H1 (cell line): ENCODE measurements around the gene GALNT18. TPM values are rescaled to one million over a fixed set of nuclear protein-coding genes. Genes with fewer than 3 reads are reported as not detected.

Experiments
- CTCF ChIA-PET: fragments of 300-600 bp; sonication (Branson Sonifier 250); formaldehyde crosslinking; loops from one replicate; lab custom pipeline; 2021; ENCODE audit not compliant: partially characterized antibody; lab: Charles Lee
- POLR2A ChIA-PET: fragments of 300-600 bp; sonication (Branson Sonifier 250); formaldehyde crosslinking; loops from one replicate; lab custom pipeline; 2021; ENCODE audit warnings: inconsistent platforms; ENCODE audit not compliant: partially characterized antibody; lab: Charles Lee
- DNase-seq, 2 experiments: peaks; one replicate each; pipeline versions ENCODE4 v3.0.0 to v3.0.0-alpha.2; 2010 to 2022; ENCODE audit warnings: low spot score in 2 of 2, low read depth in 1 of 2, mixed read lengths in 1 of 2
- FAIRE-seq: peaks from 2 replicates; lab custom pipeline; 2011; peaks lifted over from hg19 to GRCh38; lab: Jason Lieb, UNC
- H2AFZ ChIP-seq: 2 replicates; pipeline ENCODE4 v1.8.1; 2012; ENCODE audit warnings: low read length, inconsistent platforms
- H2AK5ac ChIP-seq: 2 replicates; pipeline ENCODE4 v1.6.1; 2013; ENCODE audit warnings: low read depth, low read length
- H2BK120ac ChIP-seq: replicated peaks from 2 replicates; pipeline ENCODE3; 2013; ENCODE audit warnings: low read depth, low read length, inconsistent platforms
- H2BK12ac ChIP-seq: 2 replicates; pipeline ENCODE4 v1.6.1; 2013; ENCODE audit warnings: low read depth, low read length
- H2BK15ac ChIP-seq: 2 replicates; pipeline ENCODE4 v1.6.1; 2013; ENCODE audit warnings: low read length
- H2BK20ac ChIP-seq: 2 replicates; pipeline ENCODE4 v1.6.1; 2013; ENCODE audit warnings: low read length
- H2BK5ac ChIP-seq: 2 replicates; pipeline ENCODE4 v1.6.1; 2013; ENCODE audit warnings: low read depth, low read length
- H3K14ac ChIP-seq: 2 replicates; pipeline ENCODE4 v1.6.1; 2013; ENCODE audit warnings: inconsistent platforms; ENCODE audit not compliant: insufficient read length
- H3K18ac ChIP-seq: 2 replicates; pipeline ENCODE4 v1.6.1; 2013; ENCODE audit warnings: low read length; ENCODE audit errors: extremely low read depth
- H3K23ac ChIP-seq: 2 replicates; pipeline ENCODE4 v1.6.1; 2013; ENCODE audit warnings: inconsistent platforms; ENCODE audit not compliant: insufficient read length
- H3K23me2 ChIP-seq: 2 replicates; pipeline ENCODE4 v1.6.1; 2013; ENCODE audit warnings: low read depth, low read length
- H3K27ac ChIP-seq: 2 replicates; pipeline ENCODE4 v1.6.1; 2011; ENCODE audit warnings: low read depth, low read length, inconsistent platforms
- H3K27me3 ChIP-seq, 4 experiments: replicated peaks in 1 of 4; 1 replicate in 1 of 4; 2 replicates in 3 of 4; pipeline versions ENCODE4 v1.6.1 to v1.8.1; 2011 to 2013; ENCODE audit warnings: low read length in 3 of 4, mild to moderate bottlenecking in 3 of 4, inconsistent platforms in 2 of 4, mixed read lengths in 2 of 4, moderate library complexity in 1 of 4; ENCODE audit not compliant: control insufficient read depth in 3 of 4, insufficient read depth in 3 of 4; ENCODE audit errors: extremely low read depth in 1 of 4
- H3K36me3 ChIP-seq, 4 experiments: 2 replicates each; pipeline versions ENCODE4 v1.6.1 to v1.8.1; 2011 to 2013; ENCODE audit warnings: mild to moderate bottlenecking in 4 of 4, low read length in 3 of 4, moderate library complexity in 2 of 4, control low read depth in 1 of 4, inconsistent platforms in 1 of 4; ENCODE audit not compliant: insufficient read depth in 4 of 4, control insufficient read depth in 2 of 4
- H3K4ac ChIP-seq: replicated peaks from 2 replicates; pipeline ENCODE3; 2013; ENCODE audit warnings: low read length, low read depth, mixed read lengths, inconsistent platforms; ENCODE audit not compliant: insufficient read length
- H3K4me1 ChIP-seq, 4 experiments: replicated peaks in 1 of 4; 1 replicate in 1 of 4; 2 replicates in 3 of 4; pipeline versions ENCODE4 v1.6.1 to v1.8.1; 2011 to 2013; ENCODE audit warnings: low read length in 3 of 4, inconsistent platforms in 2 of 4, mixed read lengths in 1 of 4; ENCODE audit not compliant: insufficient read depth in 4 of 4, control insufficient read depth in 3 of 4
- H3K4me2 ChIP-seq, 2 experiments: 2 replicates each; pipeline versions ENCODE4 v1.6.1 to v1.8.1; 2011 to 2013; ENCODE audit warnings: low read depth in 2 of 2, low read length in 2 of 2, control low read depth in 1 of 2, inconsistent platforms in 1 of 2, mild to moderate bottlenecking in 1 of 2; ENCODE audit not compliant: insufficient read depth in 1 of 2
- H3K4me3 ChIP-seq, 4 experiments: fragments of 200-600, 300-600 bp in 1 of 4; sonication (generic), shearing (Covaris generic), sonication (Bioruptor Twin) in 1 of 4; 2 replicates each; pipeline versions ENCODE4 v1.5.1 to v1.8.1; 2011 to 2016; ENCODE audit warnings: low read length in 4 of 4, low read depth in 3 of 4, control low read depth in 2 of 4, inconsistent platforms in 2 of 4, mild to moderate bottlenecking in 2 of 4, mixed read lengths in 1 of 4, moderate library complexity in 1 of 4; ENCODE audit not compliant: insufficient read depth in 2 of 4; ENCODE audit errors: extremely low read depth in 1 of 4
- H3K56ac ChIP-seq: replicated peaks from 2 replicates; pipeline ENCODE3; 2013; ENCODE audit warnings: low read depth, mild to moderate bottlenecking, mixed read lengths, low read length, inconsistent platforms; ENCODE audit not compliant: insufficient read length
- H3K79me1 ChIP-seq: 2 replicates; pipeline ENCODE4 v1.6.1; 2013; ENCODE audit warnings: low read depth, low read length, control low read depth
- H3K79me2 ChIP-seq, 2 experiments: 2 replicates each; pipeline versions ENCODE4 v1.6.1 to v1.8.1; 2012 to 2013; ENCODE audit warnings: low read length in 2 of 2, mild to moderate bottlenecking in 2 of 2, inconsistent platforms in 1 of 2; ENCODE audit not compliant: insufficient read depth in 2 of 2, control insufficient read depth in 1 of 2
- H3K9ac ChIP-seq, 4 experiments: replicated peaks in 1 of 4; 1 replicate in 1 of 4; 2 replicates in 3 of 4; pipeline versions ENCODE4 v1.6.1 to v1.8.1; 2011 to 2013; ENCODE audit warnings: low read depth in 3 of 4, low read length in 3 of 4, control low read depth in 2 of 4, mild to moderate bottlenecking in 2 of 4, moderate library complexity in 2 of 4, inconsistent platforms in 1 of 4; ENCODE audit errors: extremely low read depth in 1 of 4
- H3K9me3 ChIP-seq, 2 experiments: 2 replicates each; pipeline versions ENCODE4 v1.6.1 to v1.8.1; 2012 to 2013; ENCODE audit warnings: mild to moderate bottlenecking in 2 of 2, moderate library complexity in 2 of 2, control low read depth in 1 of 2, inconsistent platforms in 1 of 2, low read depth in 1 of 2, low read length in 1 of 2, mixed read lengths in 1 of 2; ENCODE audit not compliant: insufficient read depth in 2 of 2
- H4K20me1 ChIP-seq, 2 experiments: replicated peaks in 1 of 2; 2 replicates each; pipeline versions ENCODE3 to v1.8.1; 2011 to 2013; ENCODE audit warnings: inconsistent platforms in 2 of 2, low read length in 2 of 2, mild to moderate bottlenecking in 1 of 2; ENCODE audit not compliant: insufficient read depth in 2 of 2, control insufficient read depth in 1 of 2
- H4K5ac ChIP-seq: 2 replicates; pipeline ENCODE4 v1.6.1; 2013; ENCODE audit warnings: low read length, low read depth, mixed read lengths, inconsistent platforms; ENCODE audit not compliant: insufficient read length
- H4K8ac ChIP-seq: 2 replicates; pipeline ENCODE4 v1.8.0; 2013; ENCODE audit warnings: mild to moderate bottlenecking, moderate library complexity, low read length, inconsistent platforms; ENCODE audit not compliant: insufficient read depth; ENCODE audit errors: extremely low read depth
- H4K91ac ChIP-seq: replicated peaks from 2 replicates; pipeline ENCODE3; 2013; ENCODE audit warnings: low read length, mixed read lengths, inconsistent platforms; ENCODE audit not compliant: insufficient read length
- BACH1 ChIP-seq: IDR thresholded peaks from 2 replicates; pipeline ENCODE4 v1.6.1; 2012; ENCODE audit warnings: low read length, improper control_type of control experiment
- CBX5 ChIP-seq: fragments of 300-800, 300-1000 bp; sonication (generic); IDR thresholded peaks from 2 replicates; pipeline ENCODE4 v1.7.1; 2016; ENCODE audit warnings: antibody characterized with exemption, low read length, low read depth
- CBX8 ChIP-seq: fragments of 300-800, 300-1000 bp; sonication (generic); IDR thresholded peaks from 2 replicates; pipeline ENCODE4 v1.7.1; 2016; ENCODE audit warnings: low read depth, low read length, borderline replicate concordance
- CREB1 ChIP-seq: IDR thresholded peaks from 2 replicates; pipeline ENCODE4 v1.6.1; 2012; ENCODE audit warnings: inconsistent platforms
- CTCF ChIP-seq, 3 experiments: IDR thresholded peaks; 1 replicate in 2 of 3; 2 replicates in 1 of 3; pipeline versions ENCODE4 v1.5.1 to v1.6.1; 2011; ENCODE audit warnings: low read length in 3 of 3, mild to moderate bottlenecking in 3 of 3, inconsistent platforms in 2 of 3, low read depth in 1 of 3, moderate library complexity in 1 of 3; ENCODE audit not compliant: insufficient read depth in 1 of 3; ENCODE audit errors: control extremely low read depth in 1 of 3
- FOSL1 ChIP-seq: IDR thresholded peaks from 2 replicates; pipeline ENCODE4 v1.6.1; 2011; ENCODE audit warnings: mild to moderate bottlenecking, low read depth, low read length, moderate library complexity; ENCODE audit not compliant: insufficient read depth
- HDAC2 ChIP-seq, 2 experiments: fragments of 300-600 bp in 1 of 2; sonication (generic) in 1 of 2; IDR thresholded peaks; 2 replicates each; pipeline ENCODE4 v1.6.1; 2011 to 2012; ENCODE audit warnings: low read depth in 2 of 2, low read length in 2 of 2, mild to moderate bottlenecking in 2 of 2, moderate library complexity in 2 of 2, borderline replicate concordance in 1 of 2, inconsistent platforms in 1 of 2
- TAF7 ChIP-seq: optimal IDR thresholded peaks from 2 replicates; pipeline ENCODE3; 2011; ENCODE audit warnings: low read depth, mild to moderate bottlenecking, inconsistent platforms, low read length, moderate library complexity, borderline replicate concordance
- TCF12 ChIP-seq: IDR thresholded peaks from 2 replicates; pipeline ENCODE4 v1.6.1; 2011; ENCODE audit warnings: low read depth, mild to moderate bottlenecking, low read length
- TEAD4 ChIP-seq: IDR thresholded peaks from 2 replicates; pipeline ENCODE4 v1.6.1; 2012; ENCODE audit warnings: low read depth, low read length, inconsistent platforms, mixed read lengths
- USF2 ChIP-seq: IDR thresholded peaks from 2 replicates; pipeline ENCODE4 v1.6.1; 2011; ENCODE audit warnings: low read length, improper control_type of control experiment
- WGBS, 2 experiments: shearing (Covaris generic) in 1 of 2; methylation state at CpG; one replicate each; pipeline versions ENCODE4 v1.1.6 to v1.1.7; 2013 to 2015; ENCODE audit warnings: low lambda C conversion rate in 2 of 2, mixed read lengths in 2 of 2, inconsistent platforms in 1 of 2, low coverage in 1 of 2, missing lambda C conversion rate in 1 of 2; ENCODE audit not compliant: insufficient replicate concordance in 2 of 2, insufficient coverage in 1 of 2, insufficient read length in 1 of 2; ENCODE audit errors: extremely low coverage in 1 of 2, missing lambda C conversion rate in 1 of 2; 5-methylcytosine and 5-hydroxymethylcytosine counted together
- polyA plus RNA-seq, 7 experiments: library from polyadenylated mRNA; depleted of rRNA in 3 of 7; stranded (reverse) in 5 of 7; unstranded in 2 of 7; fragments of >200 nt in 5 of 7; fragments of 200-250 nt in 2 of 7; gene quantifications; 1 replicate in 5 of 7; 2 replicates in 1 of 7; 4 replicates in 1 of 7; pipeline versions ENCODE4 v1.2.1 to v1.2.3, GENCODE V29; 2011 to 2013; ENCODE audit warnings: missing spikeins in 2 of 7, mixed read lengths in 2 of 7
- total RNA-seq: library from RNA; stranded (reverse); fragmentation: NEBNext Ultra II Directional; extraction: Animal tissue kit (Norgen Biotek cat#: 25700); gene quantifications from 2 replicates; pipeline ENCODE4 v1.2.1, GENCODE V29; 2021

GALNT18 gene
- total and polyA plus RNA-seq, 2 of the 8 experiments (the other 6 are each of a cell fraction or from before 2014, with no cell fraction given) = 6.0 to 9.4 TPM

- Histone ChIP-seq H3K9ac (no peak overlapping the region), H3K14ac (no peak overlapping the region), H3K4me2 (no peak overlapping the region), H3K36me3 (no peaks in the 10 kb centered on the region), H3K56ac (no peak overlapping the region), H2BK120ac (no peak overlapping the region), H2BK12ac (no peak overlapping the region), H4K8ac (no peak overlapping the region), H3K4me3 (no peak overlapping the region), H3K23ac (no peak overlapping the region), H3K9me3 (no peaks in the 10 kb centered on the region), H2AK5ac (no peak overlapping the region), H2BK5ac (no peak overlapping the region; the same call in 1 of the 2 replicates), H3K79me2 (no peaks in the 10 kb centered on the region), H2BK20ac (no peak overlapping the region), H4K20me1 (no peaks in the 10 kb centered on the region), H3K23me2 (no peaks in the 10 kb centered on the region), H2AFZ (no peak overlapping the region), H4K5ac (no peak overlapping the region), H3K18ac (no peak overlapping the region), H3K27ac (no peak overlapping the region), H3K4ac (peak overlapping the region; percentile 15), H3K4me1 (no peaks in the 10 kb centered on the region; a peak in 1 of 7 replicates), H4K91ac (no peak overlapping the region), H3K79me1 (no peaks in the 10 kb centered on the region), H2BK15ac (no peak overlapping the region), H3K27me3 (no peaks in the 10 kb centered on the region)
- 86% methylated on average over 9 of the region's 9 CpGs; no CpG with 5 or more reads in 1 of the 2 experiments for WGBS, 2 experiments
- FAIRE-seq (no peak), DNase-seq (no peak)
- CTCF ChIA-PET = interaction anchor here (0.8 kb wide), 1 partner anchor 19 kb away, joined by 4 read pairs; no protein-coding TSS in a partner anchor
- POLR2A ChIA-PET = no interaction called here
- TF ChIP-seq CBX5 (no peak), FOSL1 (no peak), TAF7 (no peak), TEAD4 (no peak), CTCF (IDR thresholded peaks at IDR 0.05; ENCODE audit: control extremely low read depth in 1 of 3, insufficient read depth in 1 of 3, low read depth in 1 of 3, low read length in 3 of 3) (no peak), BACH1 (no peak), TCF12 (no peak), HDAC2 (IDR thresholded peaks at IDR 0.05; ENCODE audit: borderline replicate concordance in 1 of 2, low read depth in 2 of 2, low read length in 2 of 2) (no peak), CREB1 (no peak), CBX8 (no peak), USF2 (no peak)
Observed at GRCh38 chr11:11458485-11458884, 163.3 kb downstream of the GALNT18 start.
